GM12872 (cell line): Measurements from ENCODE around the gene HPS6.

Experiments
- TF ChIP-seq, protein P1 (sequence below): IDR thresholded peaks from 3 replicates; pipeline ENCODE4 v1.5.1; 2011; ENCODE audit warnings: low read depth, mild to moderate bottlenecking, low read length, moderate library complexity; ENCODE audit not compliant: insufficient read depth

HPS6 gene

GRCh38 chr10:102066399-102067088, 1.4 kb downstream of the HPS6 start:
- TF ChIP-seq, protein P1, sequence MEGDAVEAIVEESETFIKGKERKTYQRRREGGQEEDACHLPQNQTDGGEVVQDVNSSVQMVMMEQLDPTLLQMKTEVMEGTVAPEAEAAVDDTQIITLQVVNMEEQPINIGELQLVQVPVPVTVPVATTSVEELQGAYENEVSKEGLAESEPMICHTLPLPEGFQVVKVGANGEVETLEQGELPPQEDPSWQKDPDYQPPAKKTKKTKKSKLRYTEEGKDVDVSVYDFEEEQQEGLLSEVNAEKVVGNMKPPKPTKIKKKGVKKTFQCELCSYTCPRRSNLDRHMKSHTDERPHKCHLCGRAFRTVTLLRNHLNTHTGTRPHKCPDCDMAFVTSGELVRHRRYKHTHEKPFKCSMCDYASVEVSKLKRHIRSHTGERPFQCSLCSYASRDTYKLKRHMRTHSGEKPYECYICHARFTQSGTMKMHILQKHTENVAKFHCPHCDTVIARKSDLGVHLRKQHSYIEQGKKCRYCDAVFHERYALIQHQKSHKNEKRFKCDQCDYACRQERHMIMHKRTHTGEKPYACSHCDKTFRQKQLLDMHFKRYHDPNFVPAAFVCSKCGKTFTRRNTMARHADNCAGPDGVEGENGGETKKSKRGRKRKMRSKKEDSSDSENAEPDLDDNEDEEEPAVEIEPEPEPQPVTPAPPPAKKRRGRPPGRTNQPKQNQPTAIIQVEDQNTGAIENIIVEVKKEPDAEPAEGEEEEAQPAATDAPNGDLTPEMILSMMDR = no peak

DNA sequence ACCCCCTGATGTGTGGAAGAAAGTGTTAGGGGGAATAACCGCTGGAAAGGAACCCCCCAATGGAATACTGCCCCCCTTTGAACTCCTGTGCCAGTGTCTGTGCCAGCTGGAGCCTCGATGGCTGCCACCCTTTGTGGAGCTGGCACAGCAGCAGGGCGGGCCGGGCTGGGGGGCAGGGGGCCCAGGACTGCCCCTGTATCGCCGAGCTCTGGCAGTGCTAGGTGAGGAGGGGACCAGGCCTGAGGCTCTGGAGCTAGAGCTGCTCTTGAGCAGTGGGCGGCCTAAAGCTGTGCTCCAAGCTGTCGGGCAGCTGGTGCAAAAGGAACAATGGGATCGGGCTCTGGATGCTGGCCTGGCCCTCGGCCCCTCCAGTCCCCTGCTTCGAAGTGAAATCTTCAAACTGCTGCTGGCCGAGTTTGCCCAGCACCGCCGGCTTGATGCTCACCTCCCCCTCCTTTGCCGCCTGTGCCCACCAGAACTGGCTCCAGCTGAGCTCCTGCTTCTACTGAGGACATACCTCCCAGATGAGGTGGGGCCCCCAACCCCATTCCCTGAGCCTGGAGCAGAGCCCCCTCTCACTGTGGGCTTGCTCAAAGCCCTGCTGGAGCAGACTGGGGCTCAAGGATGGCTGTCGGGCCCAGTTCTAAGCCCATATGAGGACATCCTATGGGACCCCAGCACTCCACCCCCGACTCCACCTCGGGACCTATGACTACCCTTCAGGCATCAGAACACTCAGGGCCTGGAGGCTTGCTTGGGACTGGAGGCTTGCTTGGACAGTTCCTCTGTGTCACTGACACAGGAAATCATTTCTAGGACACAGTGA, 2.2 kb downstream of the HPS6 start:
- TF ChIP-seq, protein P1 = no peak

- TF ChIP-seq, protein P1 = no peak
These were observed 3.1 kb downstream of the HPS6 start for GRCh38 chr10:102068216-102068615.

DNA sequence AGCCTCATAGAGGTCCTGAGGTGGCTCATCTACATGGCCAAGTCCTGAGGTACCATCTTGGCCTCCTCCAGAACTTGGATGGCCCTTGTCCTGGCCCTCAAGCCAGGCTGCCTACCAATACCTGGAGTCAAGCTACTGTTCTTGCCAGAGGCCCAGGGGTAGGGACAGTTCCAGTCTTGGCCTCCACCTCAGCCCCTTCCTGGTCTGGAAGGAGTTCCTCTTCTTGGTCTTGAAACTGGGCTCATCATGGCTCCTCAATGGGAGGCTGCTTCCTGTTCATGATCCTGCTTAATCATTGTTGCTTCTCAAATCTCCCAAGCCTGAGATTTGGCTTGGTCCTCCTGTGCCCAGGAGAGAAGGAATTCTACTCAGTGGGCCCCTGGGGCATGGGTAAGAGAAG, 3.9 kb downstream of the HPS6 start:
- TF ChIP-seq, protein P1 = no peak

GRCh38 chr10:102072673-102073527, 7.8 kb downstream of the HPS6 start:
- TF ChIP-seq, protein P1 = peak; percentile 98

- TF ChIP-seq, protein P1 = no peak
These were observed 18.4 kb downstream of the HPS6 start for GRCh38 chr10:102083541-102083940.

GRCh38 chr10:102085336-102085735, 20.2 kb downstream of the HPS6 start:
- TF ChIP-seq, protein P1 = no peak
